K562 (cell line): ENCODE data around the gene LAX1. TPM values are rescaled to one million over a fixed set of nuclear protein-coding genes. Genes with fewer than 3 reads are reported as not detected.

ENCODE experiments used
- ATAC-seq: fragments of 200-7000 bp; cut with Tn5 transposase; 3 replicates; pipeline ENCODE4 v1.9.1; 2020; ENCODE audit warnings: moderate library complexity
- BruUV-seq: library from RNA; stranded (reverse); fragments of 400-500 nt; replicated peaks from 2 replicates; lab custom pipeline; 2021; lab: Mats Ljungman, UMichigan
- CTCF ChIA-PET: fragments of 300-600 bp; formaldehyde crosslinking; extraction: SDS; loops from one replicate; lab custom pipeline; 2021; ENCODE audit warnings: low intra/inter-chr PET ratio; lab: Yijun Ruan, JAX
- POLR2A ChIA-PET: fragments of 300-600, 350-650 bp; sonication (Branson Sonifier 250); formaldehyde crosslinking; extraction: SDS; loops from one replicate; lab custom pipeline; 2021; ENCODE audit warnings: antibody characterized with exemption, inconsistent platforms; lab: Yijun Ruan, JAX
- DNase-seq, 4 experiments: peaks; one replicate each; pipeline versions ENCODE4 v3.0.0 to v3.0.0-alpha.2; 2011 to 2018; ENCODE audit warnings: low spot score in 3 of 4, mixed read lengths in 3 of 4; ENCODE audit errors: extremely low read depth in 1 of 4
- FAIRE-seq: peaks from 2 replicates; lab custom pipeline; 2011; peaks lifted over from hg19 to GRCh38; lab: Jason Lieb, UNC
- H2AFZ ChIP-seq: 2 replicates; pipeline ENCODE4 v1.6.0; 2011; ENCODE audit warnings: low read depth, low read length, control low read depth, inconsistent platforms
- H3K27ac ChIP-seq: fragments of 200-600 bp; 3 replicates; pipeline ENCODE4 v1.8.0; 2011; ENCODE audit warnings: low read depth, mild to moderate bottlenecking, control low read depth, inconsistent platforms, low read length, moderate library complexity, mixed read lengths; ENCODE audit errors: extremely low read depth
- H3K27me3 ChIP-seq, 2 experiments: fragments of 300-600 bp in 1 of 2; 2 replicates in 1 of 2; 3 replicates in 1 of 2; pipeline versions ENCODE4 v1.6.0 to v1.8.0; 2011; ENCODE audit warnings: inconsistent platforms in 2 of 2, low read length in 2 of 2, mild to moderate bottlenecking in 1 of 2, mixed read lengths in 1 of 2, moderate library complexity in 1 of 2; ENCODE audit not compliant: control insufficient read depth in 2 of 2, insufficient read depth in 2 of 2
- H3K36me3 ChIP-seq: fragments of 300-600 bp; 3 replicates; pipeline ENCODE4 v1.8.0; 2011; ENCODE audit warnings: mild to moderate bottlenecking, low read length, inconsistent platforms; ENCODE audit not compliant: control insufficient read depth, insufficient read depth
- H3K4me1 ChIP-seq, 2 experiments: fragments of 200-600 bp in 1 of 2; replicated peaks in 1 of 2; 2 replicates in 1 of 2; 3 replicates in 1 of 2; pipeline versions ENCODE4 v1.5.1 to v1.8.0; 2011; ENCODE audit warnings: inconsistent platforms in 2 of 2, low read length in 2 of 2, mild to moderate bottlenecking in 1 of 2, mixed read lengths in 1 of 2, moderate library complexity in 1 of 2; ENCODE audit not compliant: control insufficient read depth in 2 of 2, insufficient read depth in 2 of 2
- H3K4me2 ChIP-seq: 2 replicates; pipeline ENCODE4 v1.6.1; 2011; ENCODE audit warnings: low read length, control low read depth, inconsistent platforms, mixed read lengths; ENCODE audit not compliant: insufficient read depth
- H3K4me3 ChIP-seq: fragments of 200-600 bp; sonication (generic), shearing (Covaris generic); 2 replicates; pipeline ENCODE4 v1.5.1; 2016; ENCODE audit warnings: control low read depth, inconsistent platforms
- H3K79me2 ChIP-seq: fragments of 200-600 bp; 3 replicates; pipeline ENCODE4 v1.8.0; 2011; ENCODE audit warnings: low read length, inconsistent platforms; ENCODE audit not compliant: control insufficient read depth, insufficient read depth
- H3K9ac ChIP-seq, 2 experiments: 2 replicates each; pipeline versions ENCODE4 v1.6.0 to v1.6.1; 2011; ENCODE audit warnings: low read depth in 2 of 2, low read length in 2 of 2, control low read depth in 1 of 2, inconsistent platforms in 1 of 2, mild to moderate bottlenecking in 1 of 2, mixed read lengths in 1 of 2; ENCODE audit not compliant: insufficient read depth in 1 of 2
- H3K9me1 ChIP-seq: one replicate; pipeline ENCODE4 v1.6.0; 2011; ENCODE audit warnings: inconsistent platforms, mild to moderate bottlenecking, low read length, moderate library complexity; ENCODE audit not compliant: control insufficient read depth, insufficient read depth
- H3K9me3 ChIP-seq: replicated peaks from 2 replicates; pipeline ENCODE4 v1.5.1; 2011; ENCODE audit warnings: low read depth, low read length, inconsistent platforms; ENCODE audit not compliant: control insufficient read depth, insufficient read depth
- H4K20me1 ChIP-seq: replicated peaks from 2 replicates; pipeline ENCODE4 v1.6.1; 2011; ENCODE audit warnings: low read length, inconsistent platforms, mixed read lengths; ENCODE audit not compliant: control insufficient read depth, insufficient read depth
- HNRNPK ChIP-seq: fragments of 200-400 bp; formaldehyde crosslinking; IDR thresholded peaks from one replicate; pipeline ENCODE4 v1.6.1; 2018; ENCODE audit warnings: mild to moderate bottlenecking, low read depth, low read length; ENCODE audit not compliant: poor library complexity, severe bottlenecking
- ILF3 ChIP-seq: fragments of 450-650 bp; IDR thresholded peaks from 2 replicates; pipeline ENCODE4 v1.6.1; 2018; ENCODE audit warnings: antibody characterized with exemption, mild to moderate bottlenecking, moderate library complexity, borderline replicate concordance
- PURB ChIP-seq: sonication (generic); formaldehyde crosslinking; IDR thresholded peaks from 2 replicates; pipeline ENCODE4 v1.9.0; 2021; ENCODE audit warnings: low read depth, mild to moderate bottlenecking, missing genetic modification reagents
- RBBP5 ChIP-seq: fragments of 200-600 bp; sonication (generic); IDR thresholded peaks from 2 replicates; pipeline ENCODE4 v1.6.1; 2012; ENCODE audit warnings: borderline replicate concordance, mild to moderate bottlenecking, low read length, control low read depth, inconsistent platforms; ENCODE audit not compliant: insufficient read depth, poor library complexity, severe bottlenecking
- RBFOX2 ChIP-seq: fragments of 200-400 bp; formaldehyde crosslinking; IDR thresholded peaks from 2 replicates; pipeline ENCODE4 v1.6.1; 2017; ENCODE audit warnings: low read depth, mild to moderate bottlenecking, low read length, moderate library complexity
- ZC3H8 ChIP-seq: fragments of 450-650 bp; IDR thresholded peaks from 2 replicates; pipeline ENCODE4 v1.6.1; 2017
- ZFP36 ChIP-seq: fragments of 150-350 bp; IDR thresholded peaks from 2 replicates; pipeline ENCODE4 v1.6.1; 2018; ENCODE audit warnings: low read length, low read depth; ENCODE audit not compliant: partially characterized antibody
- ZNF77 ChIP-seq: fragments of 250-450 bp; sonication (Bioruptor Pico); IDR thresholded peaks from 2 replicates; pipeline ENCODE4 v1.5.0; 2020
- WGBS: fragments of 100-300 bp; shearing (Covaris generic); methylation state at CpG from one replicate; pipeline ENCODE4 v1.1.6; 2016; ENCODE audit warnings: low coverage, mixed read lengths; ENCODE audit not compliant: insufficient coverage; ENCODE audit errors: missing lambda C conversion rate; 5-methylcytosine and 5-hydroxymethylcytosine counted together
- in situ Hi-C: fragments of 300-500 bp; cut with MboI; formaldehyde crosslinking; loops from 4 replicates; pipeline ENCODE4 v1.15.0; 2018; ENCODE audit warnings: inconsistent platforms, mixed read lengths
- intact Hi-C: fragments of 100-400 bp; cut with micrococcal nuclease; formaldehyde crosslinking; loops from 2 replicates; pipeline ENCODE4 v1.14.2; 2022
- polyA plus RNA-seq, 8 experiments: library from polyadenylated mRNA; depleted of rRNA in 4 of 8; stranded (reverse) in 5 of 8; unstranded in 3 of 8; fragments of >200 nt; fragmentation: Nextera tagmentation in 2 of 8; fragmentation: Illumina TruSeq in 1 of 8; extraction: Ambion mirVana in 2 of 8; extraction: Trizol in 1 of 8; gene quantifications; 2 replicates each; pipeline versions ENCODE4 v1.2.1 to v1.2.3, GENCODE V29; 2011 to 2014; ENCODE audit warnings: inconsistent platforms in 1 of 8, missing spikeins in 1 of 8
- total RNA-seq, 7 experiments: library from RNA; depleted of rRNA in 6 of 7; stranded (reverse); fragments of >200 nt in 6 of 7; fragmentation: Illumina TruSeq in 2 of 7; extraction: Trizol in 2 of 7; gene quantifications; 2 replicates each; pipeline versions ENCODE4 v1.2.1 to v1.2.3, GENCODE V29; 2011 to 2021; ENCODE audit warnings: low replicate concordance in 1 of 7
- TF ChIP-seq, protein P1 (sequence below): fragments of 200-400 bp; formaldehyde crosslinking; IDR thresholded peaks from 2 replicates; pipeline ENCODE4 v1.6.1; 2017; ENCODE audit warnings: mild to moderate bottlenecking, low read depth, low read length, moderate library complexity

LAX1 gene
- total and polyA plus RNA-seq, 9 of the 15 experiments (the other 6 are each of a cell fraction or from before 2014, with no cell fraction given) = not detected

DNA sequence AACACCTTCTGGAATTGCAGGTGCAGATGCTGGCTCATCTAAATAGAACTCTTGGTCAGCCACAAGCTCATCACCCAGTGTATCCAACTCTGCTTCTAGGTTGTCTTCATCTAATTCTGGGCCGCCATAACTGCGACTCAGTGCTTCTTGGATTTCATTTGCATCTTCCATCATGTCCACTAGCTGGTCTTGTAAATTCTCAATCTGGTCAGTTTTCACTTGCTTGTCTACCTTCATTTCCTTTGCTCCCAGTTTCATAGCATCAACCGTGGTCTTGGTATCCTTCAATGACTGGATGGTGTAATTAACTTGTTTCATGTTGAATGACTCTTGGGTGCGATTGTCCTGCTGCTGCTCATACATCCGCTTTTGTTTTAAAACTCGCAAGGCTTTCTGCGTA lies 40.7 kb downstream of the LAX1 start:
- no peak overlapping the region for H3K4me2 ChIP-seq
- intact Hi-C loops = no loop called here
- no peak overlapping the region for H3K9ac ChIP-seq
- no peak for DNase-seq
- H2AFZ ChIP-seq = no peak overlapping the region
- no peaks in the 10 kb centered on the region for H3K27me3 ChIP-seq
- no peaks in the 10 kb centered on the region for H3K9me1 ChIP-seq
- H3K36me3 ChIP-seq = peaks cover 83% of the 10 kb centered on the region
- in situ Hi-C loops = no loop called here
- 91% methylated on average over 7 of the region's 7 CpGs for WGBS
- no TSS peak for BruUV-seq
- ATAC-seq = no peak
- no peak for TF ChIP-seq ILF3
- TF ChIP-seq RBFOX2 = peak; percentile 29; the same call in 1 of the 2 replicates
- H4K20me1 ChIP-seq = no peaks in the 10 kb centered on the region
- peaks cover 89% of the 10 kb centered on the region for H3K79me2 ChIP-seq
- no peaks in the 10 kb centered on the region for H3K9me3 ChIP-seq
- no peak for FAIRE-seq
- ChIA-PET CTCF (no interaction called here), POLR2A (interaction anchor here (0.6 to 3.2 kb wide), 3 partner anchors 9 to 314 kb away, joined by 3 to 17 read pairs (median 3); no protein-coding TSS in a partner anchor)
- no peak overlapping the region for H3K4me3 ChIP-seq
- H3K4me1 ChIP-seq = no peaks in the 10 kb centered on the region; a peak in 1 of 5 replicates
- H3K27ac ChIP-seq = no peak overlapping the region

DNA sequence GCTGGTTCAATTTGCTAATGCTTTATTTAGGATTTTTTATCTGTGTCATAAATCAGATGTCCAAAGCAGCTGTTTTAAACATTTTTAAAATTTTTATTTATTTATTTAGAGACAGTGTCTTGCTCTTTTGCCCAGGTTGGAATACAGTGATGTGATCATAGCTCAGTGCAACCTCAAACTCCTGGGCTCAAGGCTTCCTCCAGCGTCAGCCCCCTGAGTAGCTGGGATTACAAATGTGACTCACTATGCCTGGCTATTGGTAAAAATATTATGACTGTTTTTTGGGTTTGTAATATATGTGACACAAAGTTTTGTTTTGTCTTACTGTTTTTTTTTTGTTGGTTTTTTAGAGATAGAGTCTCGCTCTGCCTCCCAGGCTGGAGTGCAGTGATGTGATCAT lies 42.2 kb downstream of the LAX1 start:
- intact Hi-C loops = no loop called here
- H3K4me2 ChIP-seq = no peak overlapping the region
- H3K9ac ChIP-seq = no peak overlapping the region
- H4K20me1 ChIP-seq = no peaks in the 10 kb centered on the region
- H3K36me3 ChIP-seq = peaks cover 84% of the 10 kb centered on the region
- no peak overlapping the region for H3K27ac ChIP-seq
- no peaks in the 10 kb centered on the region for H3K4me1 ChIP-seq
- POLR2A ChIA-PET = interaction anchor here (0.8 to 3.2 kb wide), 4 partner anchors 9 to 14 kb away, joined by 3 to 17 read pairs (median 4); no protein-coding TSS in a partner anchor
- no peaks in the 10 kb centered on the region for H3K27me3 ChIP-seq
- FAIRE-seq (no peak), DNase-seq (no peak), ATAC-seq (no peak)
- CTCF ChIA-PET = no interaction called here
- H2AFZ ChIP-seq = no peak overlapping the region
- no peaks in the 10 kb centered on the region for H3K9me3 ChIP-seq
- H3K4me3 ChIP-seq = no peak overlapping the region
- H3K79me2 ChIP-seq = peaks cover 87% of the 10 kb centered on the region
- WGBS = 96% methylated on average over 2 of the region's 2 CpGs
- no peak for TF ChIP-seq RBBP5
- TF ChIP-seq ZC3H8 = no peak
- no peak for TF ChIP-seq ZFP36
- TF ChIP-seq, protein P1, sequence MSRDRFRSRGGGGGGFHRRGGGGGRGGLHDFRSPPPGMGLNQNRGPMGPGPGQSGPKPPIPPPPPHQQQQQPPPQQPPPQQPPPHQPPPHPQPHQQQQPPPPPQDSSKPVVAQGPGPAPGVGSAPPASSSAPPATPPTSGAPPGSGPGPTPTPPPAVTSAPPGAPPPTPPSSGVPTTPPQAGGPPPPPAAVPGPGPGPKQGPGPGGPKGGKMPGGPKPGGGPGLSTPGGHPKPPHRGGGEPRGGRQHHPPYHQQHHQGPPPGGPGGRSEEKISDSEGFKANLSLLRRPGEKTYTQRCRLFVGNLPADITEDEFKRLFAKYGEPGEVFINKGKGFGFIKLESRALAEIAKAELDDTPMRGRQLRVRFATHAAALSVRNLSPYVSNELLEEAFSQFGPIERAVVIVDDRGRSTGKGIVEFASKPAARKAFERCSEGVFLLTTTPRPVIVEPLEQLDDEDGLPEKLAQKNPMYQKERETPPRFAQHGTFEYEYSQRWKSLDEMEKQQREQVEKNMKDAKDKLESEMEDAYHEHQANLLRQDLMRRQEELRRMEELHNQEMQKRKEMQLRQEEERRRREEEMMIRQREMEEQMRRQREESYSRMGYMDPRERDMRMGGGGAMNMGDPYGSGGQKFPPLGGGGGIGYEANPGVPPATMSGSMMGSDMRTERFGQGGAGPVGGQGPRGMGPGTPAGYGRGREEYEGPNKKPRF = no peak
- no peak for TF ChIP-seq ZNF77 (CRISPR knock-in tag)
- TF ChIP-seq PURB (CRISPR knock-in tag) = no peak
- TF ChIP-seq HNRNPK = no peak
- in situ Hi-C loops = no loop called here
- no peaks in the 10 kb centered on the region for H3K9me1 ChIP-seq
- TSS peak; percentile 2 for BruUV-seq
